22Rv1 (cell line): ENCODE results near the gene COA1.

Experiments used
- CTCF ChIP-seq: fragments of 450-650 bp; IDR thresholded peaks from 2 replicates; pipeline ENCODE4 v1.5.1; 2017; ENCODE audit warnings: mild to moderate bottlenecking
- ZFX ChIP-seq: fragments of 450-650 bp; IDR thresholded peaks from 2 replicates; pipeline ENCODE4 v1.6.1; 2017; ENCODE audit warnings: antibody characterized with exemption, borderline replicate concordance

GRCh38 chr7:43649755-43650274 is 79.5 kb downstream of the COA1 start:
- TF ChIP-seq CTCF (no peak), ZFX (no peak)
